Measurements from ENCODE around the gene PLCH1. TPM values are rescaled to one million over a fixed set of nuclear protein-coding genes. Genes with fewer than 3 reads are reported as not detected.

PLCH1 gene
- total and polyA plus RNA-seq, 2 of the 8 experiments (the other 6 are each of a cell fraction or from before 2014, with no cell fraction given): 5.8 to 17.2 TPM

DNA sequence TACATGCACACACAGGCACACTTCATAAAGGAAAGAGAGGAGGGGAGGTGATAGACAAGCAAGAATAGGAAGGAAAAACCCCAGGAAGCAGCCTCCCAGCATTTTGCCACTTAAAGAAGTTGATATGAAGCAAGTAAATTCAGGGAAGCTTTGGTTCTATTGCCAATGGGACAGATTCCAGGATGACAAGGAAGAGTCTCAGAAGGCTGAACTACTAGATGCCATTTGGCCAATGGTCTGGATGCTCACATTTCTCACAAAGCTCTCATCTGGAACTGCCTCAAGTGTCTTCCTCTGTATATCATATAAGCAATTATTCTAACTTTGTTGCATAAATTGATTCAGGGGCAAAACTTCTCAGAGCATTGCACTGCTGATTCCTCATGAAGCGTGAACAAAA lies 372.6 kb downstream of the PLCH1 start (continued):
- no peak for TF ChIP-seq SAP30 (IDR thresholded peaks at IDR 0.05; ENCODE audit: insufficient read depth, insufficient replicate concordance, low read length)
- no peak for TF ChIP-seq EZH2 (IDR thresholded peaks at IDR 0.05; ENCODE audit: low read depth, low read length, severe bottlenecking)
- no peak for TF ChIP-seq SP4 (IDR thresholded peaks at IDR 0.05; ENCODE audit: low read length)
- TF ChIP-seq, protein P1, sequence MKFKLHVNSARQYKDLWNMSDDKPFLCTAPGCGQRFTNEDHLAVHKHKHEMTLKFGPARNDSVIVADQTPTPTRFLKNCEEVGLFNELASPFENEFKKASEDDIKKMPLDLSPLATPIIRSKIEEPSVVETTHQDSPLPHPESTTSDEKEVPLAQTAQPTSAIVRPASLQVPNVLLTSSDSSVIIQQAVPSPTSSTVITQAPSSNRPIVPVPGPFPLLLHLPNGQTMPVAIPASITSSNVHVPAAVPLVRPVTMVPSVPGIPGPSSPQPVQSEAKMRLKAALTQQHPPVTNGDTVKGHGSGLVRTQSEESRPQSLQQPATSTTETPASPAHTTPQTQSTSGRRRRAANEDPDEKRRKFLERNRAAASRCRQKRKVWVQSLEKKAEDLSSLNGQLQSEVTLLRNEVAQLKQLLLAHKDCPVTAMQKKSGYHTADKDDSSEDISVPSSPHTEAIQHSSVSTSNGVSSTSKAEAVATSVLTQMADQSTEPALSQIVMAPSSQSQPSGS (IDR thresholded peaks at IDR 0.05; ENCODE audit: low read length): no peak
- no peak for TF ChIP-seq SRF (IDR thresholded peaks at IDR 0.05; ENCODE audit: low read depth, low read length)
- no peak for TF ChIP-seq POU5F1 (IDR thresholded peaks at IDR 0.05; ENCODE audit: low read depth, low read length)
- no peak for TF ChIP-seq CBX8 (IDR thresholded peaks at IDR 0.05; ENCODE audit: borderline replicate concordance, low read depth, low read length)
- no peak for TF ChIP-seq FOSL1 (IDR thresholded peaks at IDR 0.05; ENCODE audit: insufficient read depth, low read depth, low read length)

Measured in H1 (cell line).